BLaER1 treated with 17β-estradiol and CSF1 and Interleukin-3, amounts not matched to agents 10 nM and 100 nM (cell line): Measurements from ENCODE around the gene MAP1LC3B2.

Source experiments
- H3K27ac ChIP-seq, 11 experiments: shearing (Covaris generic); formaldehyde crosslinking; 2 replicates each; pipeline ENCODE4 v1.8.1; 2022
- H3K27me3 ChIP-seq, 11 experiments: shearing (Covaris generic); formaldehyde crosslinking; 2 replicates each; pipeline ENCODE4 v1.8.1; 2022
- H3K36me3 ChIP-seq, 11 experiments: shearing (Covaris generic); formaldehyde crosslinking; 2 replicates each; pipeline ENCODE4 v1.8.1; 2022
- H3K4me1 ChIP-seq, 10 experiments: shearing (Covaris generic); formaldehyde crosslinking; 2 replicates each; pipeline ENCODE4 v1.8.1; 2022
- H3K4me2 ChIP-seq, 11 experiments: shearing (Covaris generic); formaldehyde crosslinking; 2 replicates each; pipeline ENCODE4 v1.8.1; 2022
- H3K4me3 ChIP-seq, 10 experiments: shearing (Covaris generic); formaldehyde crosslinking; 2 replicates each; pipeline ENCODE4 v1.8.1; 2022
- H3K9ac ChIP-seq, 11 experiments: shearing (Covaris generic); formaldehyde crosslinking; 2 replicates each; pipeline ENCODE4 v1.8.1; 2022
- H3K9me3 ChIP-seq, 11 experiments: shearing (Covaris generic); formaldehyde crosslinking; replicated peaks in 1 of 11; 2 replicates each; pipeline ENCODE4 v1.8.1; 2022
- H4K20me1 ChIP-seq, 11 experiments: shearing (Covaris generic); formaldehyde crosslinking; 2 replicates each; pipeline ENCODE4 v1.8.1; 2022
- Cebpa-rat ChIP-seq, 11 experiments: shearing (Covaris generic); IDR thresholded peaks; 2 replicates each; pipeline ENCODE4 v1.8.1; 2022

The MAP1LC3B2 gene

GRCh38 chr12:116524964-116525379 is 34.2 kb upstream of the MAP1LC3B2 start:
- H3K9ac ChIP-seq = no peak overlapping the region
- no peak overlapping the region for H3K4me2 ChIP-seq
- no peak overlapping the region for H3K27ac ChIP-seq

DNA sequence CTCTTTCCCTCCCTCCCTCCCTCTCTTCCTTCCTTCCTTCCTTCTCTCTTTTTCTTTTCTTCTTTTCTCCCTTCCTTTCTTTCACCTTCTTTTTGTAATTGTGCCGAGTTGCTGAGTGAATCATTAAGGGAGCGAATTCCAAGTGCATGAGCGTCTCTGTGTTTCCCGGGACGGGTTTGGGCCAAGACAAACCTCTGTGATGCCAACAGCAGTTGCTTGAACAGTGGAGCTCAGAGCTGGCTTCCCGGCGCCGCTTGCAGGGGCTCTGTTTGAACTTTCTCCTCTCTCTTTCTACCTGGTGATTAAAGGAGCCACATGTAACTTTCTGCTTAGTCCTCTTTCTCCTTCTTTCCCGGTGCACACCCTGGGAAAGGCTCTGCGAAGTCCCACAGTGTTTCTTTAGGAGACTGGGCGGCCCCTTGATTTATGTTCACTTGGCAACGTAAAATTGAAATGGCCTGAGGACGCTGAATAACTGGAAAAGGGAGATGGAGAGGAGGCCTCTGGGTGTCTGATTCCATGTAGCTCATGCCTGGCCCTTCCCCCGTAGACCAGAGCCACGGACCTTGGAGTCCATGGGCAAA is 33.7 kb upstream of the MAP1LC3B2 start:
- Histone ChIP-seq H3K36me3 (no peaks in the 10 kb centered on the region), H3K27me3 (no peaks in the 10 kb centered on the region), H3K9me3 (no peaks in the 10 kb centered on the region), H3K4me2 (no peak overlapping the region), H3K4me1 (peaks cover 11 to 27% (median 12%) of the 10 kb centered on the region in 10 experiments), H3K9ac (no peak overlapping the region), H3K27ac (no peak overlapping the region), H4K20me1 (no peaks in the 10 kb centered on the region), H3K4me3 (no peak overlapping the region)
- TF ChIP-seq Cebpa-rat (IDR thresholded peaks at IDR 0.05) = no peak

More at GRCh38 chr12:116524964-116525379, 34.2 kb upstream of the MAP1LC3B2 start:
- H3K9me3 ChIP-seq = no peaks in the 10 kb centered on the region
- TF ChIP-seq Cebpa-rat (IDR thresholded peaks at IDR 0.05) = no peak
- H3K4me1 ChIP-seq = peaks cover 11 to 21% (median 14%) of the 10 kb centered on the region in 10 experiments
- H3K4me3 ChIP-seq = no peak overlapping the region
- no peaks in the 10 kb centered on the region for H4K20me1 ChIP-seq
- H3K36me3 ChIP-seq = no peaks in the 10 kb centered on the region
- H3K27me3 ChIP-seq = no peaks in the 10 kb centered on the region

DNA sequence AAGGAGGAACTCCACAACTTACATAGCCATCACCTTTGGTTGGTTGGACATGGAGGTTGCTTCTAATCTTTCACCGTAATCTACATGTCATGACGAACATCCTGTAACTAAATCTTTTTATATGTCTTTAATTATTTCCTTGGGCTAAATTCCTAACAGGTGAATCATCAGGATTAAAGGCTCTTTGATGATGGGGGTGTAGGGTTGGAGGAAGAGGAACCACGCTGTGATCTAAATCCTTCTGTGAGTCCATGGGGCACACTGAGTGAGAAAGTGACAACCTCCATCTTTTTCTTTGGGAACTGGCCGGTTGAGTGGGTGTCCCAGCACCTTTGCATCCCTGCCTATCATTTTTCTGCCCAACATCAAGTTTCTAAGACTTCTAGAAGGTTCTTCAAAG is 31.1 kb upstream of the MAP1LC3B2 start:
- no peaks in the 10 kb centered on the region for H3K9me3 ChIP-seq
- H4K20me1 ChIP-seq = no peaks in the 10 kb centered on the region
- no peak for TF ChIP-seq Cebpa-rat (IDR thresholded peaks at IDR 0.05)
- no peak overlapping the region for H3K4me3 ChIP-seq
- H3K27me3 ChIP-seq = no peaks in the 10 kb centered on the region
- no peak overlapping the region for H3K27ac ChIP-seq
- H3K36me3 ChIP-seq = no peaks in the 10 kb centered on the region
- peaks cover 7 to 25% (median 8%) of the 10 kb centered on the region in 10 experiments for H3K4me1 ChIP-seq
- no peak overlapping the region for H3K9ac ChIP-seq
- no peak overlapping the region; a peak in 1 of 22 replicates for H3K4me2 ChIP-seq

- no peaks in the 10 kb centered on the region for H3K27me3 ChIP-seq
- no peak overlapping the region for H3K4me2 ChIP-seq
- no peak overlapping the region for H3K27ac ChIP-seq
- no peaks in the 10 kb centered on the region for H3K36me3 ChIP-seq
- H3K4me1 ChIP-seq = peaks cover 7 to 25% (median 12%) of the 10 kb centered on the region in 10 experiments
- no peak overlapping the region for H3K9ac ChIP-seq
- H3K9me3 ChIP-seq = no peaks in the 10 kb centered on the region
- no peak for TF ChIP-seq Cebpa-rat (IDR thresholded peaks at IDR 0.05)
- no peak overlapping the region for H3K4me3 ChIP-seq
- H4K20me1 ChIP-seq = no peaks in the 10 kb centered on the region
Observed at GRCh38 chr12:116528498-116528897, 30.7 kb upstream of the MAP1LC3B2 start.

- Histone ChIP-seq H3K9ac (no peak overlapping the region), H3K4me2 (no peak overlapping the region), H3K4me3 (no peak overlapping the region), H3K27me3 (no peaks in the 10 kb centered on the region), H3K36me3 (no peaks in the 10 kb centered on the region), H3K4me1 (peaks cover 7 to 25% (median 13%) of the 10 kb centered on the region in 10 experiments), H3K9me3 (no peaks in the 10 kb centered on the region), H3K27ac (no peak overlapping the region), H4K20me1 (no peaks in the 10 kb centered on the region)
- TF ChIP-seq Cebpa-rat (IDR thresholded peaks at IDR 0.05) = no peak
Observed at GRCh38 chr12:116529048-116529447, 30.1 kb upstream of the MAP1LC3B2 start.

GRCh38 chr12:116529686-116530085 is 29.5 kb upstream of the MAP1LC3B2 start:
- Histone ChIP-seq H3K4me3 (no peak overlapping the region), H3K4me2 (no peak overlapping the region), H3K27ac (no peak overlapping the region), H3K27me3 (no peaks in the 10 kb centered on the region), H4K20me1 (no peaks in the 10 kb centered on the region), H3K4me1 (peaks cover 12 to 29% (median 18%) of the 10 kb centered on the region in 10 experiments), H3K9me3 (no peaks in the 10 kb centered on the region), H3K36me3 (no peaks in the 10 kb centered on the region), H3K9ac (no peak overlapping the region)
- TF ChIP-seq Cebpa-rat (IDR thresholded peaks at IDR 0.05) = no peak

GRCh38 chr12:116532428-116532827 is 26.8 kb upstream of the MAP1LC3B2 start:
- Histone ChIP-seq H3K4me3 (no peak overlapping the region), H3K27ac (no peak overlapping the region), H3K4me1 (peaks cover 18 to 51% (median 26%) of the 10 kb centered on the region in 10 experiments), H3K27me3 (no peaks in the 10 kb centered on the region), H3K9ac (no peak overlapping the region; a peak in 1 of 22 replicates), H4K20me1 (no peaks in the 10 kb centered on the region), H3K9me3 (no peaks in the 10 kb centered on the region), H3K4me2 (peak overlapping the region; percentile 76 to 96 (median 93)), H3K36me3 (no peaks in the 10 kb centered on the region)
- no peak for TF ChIP-seq Cebpa-rat (IDR thresholded peaks at IDR 0.05)

- H3K27ac ChIP-seq = no peak overlapping the region
- peaks cover 22 to 51% (median 29%) of the 10 kb centered on the region in 10 experiments for H3K4me1 ChIP-seq
- peak overlapping the region; percentile 76 to 96 (median 93) for H3K4me2 ChIP-seq
- H3K9me3 ChIP-seq = no peaks in the 10 kb centered on the region
- H3K36me3 ChIP-seq = no peaks in the 10 kb centered on the region
- H4K20me1 ChIP-seq = no peaks in the 10 kb centered on the region
- peak overlapping the region in 4 of 11 experiments; percentile 3 to 64 (median 34); a peak in 3 of 22 replicates for H3K9ac ChIP-seq
- H3K27me3 ChIP-seq = no peaks in the 10 kb centered on the region
- H3K4me3 ChIP-seq = peak overlapping the region; percentile 55 to 72 (median 60); a peak in 18 of 20 replicates
- TF ChIP-seq Cebpa-rat (IDR thresholded peaks at IDR 0.05) = no peak
Observed at GRCh38 chr12:116532986-116533342, 26.2 kb upstream of the MAP1LC3B2 start.

DNA sequence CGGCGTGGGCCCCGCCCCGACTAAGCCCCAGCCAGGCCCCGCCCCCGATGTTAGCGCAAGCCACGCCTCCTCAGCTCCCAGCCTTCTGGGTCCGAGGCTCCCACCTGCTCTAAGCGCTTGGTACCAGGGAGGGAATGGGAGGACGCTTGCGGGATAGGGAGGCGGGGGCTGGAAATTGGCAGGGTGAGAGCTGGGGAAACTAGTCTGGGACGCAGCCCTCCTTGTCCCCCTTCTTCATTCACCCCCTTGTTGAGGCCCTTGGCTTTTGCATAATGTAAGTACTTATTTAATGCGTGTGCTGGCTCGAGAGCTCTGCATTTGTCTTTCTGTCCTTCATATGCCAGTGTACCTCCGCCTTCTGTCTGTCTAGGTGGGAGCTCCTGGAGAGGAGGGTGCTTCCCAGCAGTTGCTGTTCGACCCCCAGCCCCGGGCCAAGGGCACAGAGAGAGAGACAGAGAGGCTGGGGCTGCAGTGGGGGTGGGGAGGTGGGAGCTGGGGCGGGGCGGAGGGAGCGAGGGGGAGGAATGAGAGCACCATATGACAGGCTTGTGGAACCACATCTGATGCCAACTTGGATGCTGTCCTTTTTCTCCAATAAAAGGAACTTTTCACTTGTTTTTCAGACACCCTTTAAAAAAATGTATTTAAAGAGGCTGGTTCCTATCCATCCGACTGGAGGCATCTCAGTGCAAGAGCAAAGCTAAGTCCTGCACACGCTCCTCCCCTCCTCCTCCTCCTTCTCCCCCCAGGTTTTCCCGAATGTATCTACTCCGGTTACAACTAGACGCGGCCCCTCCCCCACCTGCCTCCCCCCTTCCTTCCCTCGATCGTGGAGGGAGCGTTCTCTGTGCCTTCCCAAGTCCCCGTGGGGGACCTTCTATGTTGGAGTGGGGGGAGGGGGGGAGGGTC is 25.6 kb upstream of the MAP1LC3B2 start:
- peak overlapping the region; percentile 55 to 72 (median 60) for H3K4me3 ChIP-seq
- no peaks in the 10 kb centered on the region for H4K20me1 ChIP-seq
- no peaks in the 10 kb centered on the region for H3K9me3 ChIP-seq
- H3K27me3 ChIP-seq = no peaks in the 10 kb centered on the region
- peak overlapping the region; percentile 44 to 74 (median 64); a peak in 18 of 22 replicates for H3K9ac ChIP-seq
- TF ChIP-seq Cebpa-rat (IDR thresholded peaks at IDR 0.05) = no peak
- peaks cover 25 to 55% (median 33%) of the 10 kb centered on the region in 10 experiments for H3K4me1 ChIP-seq
- H3K27ac ChIP-seq = peak overlapping the region in 8 of 11 experiments; percentile 30 to 60 (median 48); a peak in 11 of 22 replicates
- peak overlapping the region; percentile 76 to 96 (median 93) for H3K4me2 ChIP-seq
- no peaks in the 10 kb centered on the region for H3K36me3 ChIP-seq
